Measurements from ENCODE around the gene TPBGL. TPM values are rescaled to one million over a fixed set of nuclear protein-coding genes. Genes with fewer than 3 reads are reported as not detected.

TPBGL gene
- total RNA-seq, 1 donor from 2014 or later = 0.04 TPM

DNA sequence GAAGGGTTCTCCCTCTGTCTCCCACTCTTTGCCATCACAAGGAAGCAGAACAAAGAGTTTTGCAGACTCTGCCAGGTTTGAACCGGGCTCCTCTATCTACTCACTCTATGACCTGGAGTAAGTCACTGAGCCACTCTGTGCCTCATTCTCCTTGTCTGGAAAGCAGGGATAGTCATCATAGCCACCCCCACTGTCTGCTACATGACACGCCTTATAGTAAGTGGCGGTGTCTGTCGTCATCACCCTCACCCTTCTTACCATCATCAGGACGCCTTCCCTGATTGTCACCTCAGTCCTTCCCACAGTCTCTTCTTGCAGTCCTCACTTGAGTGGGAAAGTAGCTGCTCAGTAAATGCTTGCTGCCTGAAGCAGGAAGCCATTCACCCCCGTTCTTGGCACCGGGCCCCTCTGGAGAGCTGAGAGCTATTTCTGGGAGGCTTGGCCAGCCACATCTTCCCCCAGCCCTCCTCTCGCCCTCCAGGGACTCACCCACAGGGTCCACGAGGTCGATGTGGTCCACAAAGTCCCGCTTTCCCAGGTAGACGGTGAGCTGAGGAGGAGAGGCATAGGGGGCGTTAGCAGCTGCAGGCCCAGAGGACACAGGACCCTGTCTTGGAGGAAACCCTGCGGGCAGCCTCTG is 46.4 kb downstream of the TPBGL start:
- Histone ChIP-seq H3K36me3 (ENCODE audit: control insufficient read depth, insufficient read depth, low read length) (no peaks in the 10 kb centered on the region), H3K4me3 (ENCODE audit: low read depth, low read length) (no peak overlapping the region), H3K27me3 (ENCODE audit: control insufficient read depth, insufficient read depth, low read length) (no peaks in the 10 kb centered on the region)
- DNase-seq (ENCODE audit: low read depth) = no peak
- TF ChIP-seq, protein P1, sequence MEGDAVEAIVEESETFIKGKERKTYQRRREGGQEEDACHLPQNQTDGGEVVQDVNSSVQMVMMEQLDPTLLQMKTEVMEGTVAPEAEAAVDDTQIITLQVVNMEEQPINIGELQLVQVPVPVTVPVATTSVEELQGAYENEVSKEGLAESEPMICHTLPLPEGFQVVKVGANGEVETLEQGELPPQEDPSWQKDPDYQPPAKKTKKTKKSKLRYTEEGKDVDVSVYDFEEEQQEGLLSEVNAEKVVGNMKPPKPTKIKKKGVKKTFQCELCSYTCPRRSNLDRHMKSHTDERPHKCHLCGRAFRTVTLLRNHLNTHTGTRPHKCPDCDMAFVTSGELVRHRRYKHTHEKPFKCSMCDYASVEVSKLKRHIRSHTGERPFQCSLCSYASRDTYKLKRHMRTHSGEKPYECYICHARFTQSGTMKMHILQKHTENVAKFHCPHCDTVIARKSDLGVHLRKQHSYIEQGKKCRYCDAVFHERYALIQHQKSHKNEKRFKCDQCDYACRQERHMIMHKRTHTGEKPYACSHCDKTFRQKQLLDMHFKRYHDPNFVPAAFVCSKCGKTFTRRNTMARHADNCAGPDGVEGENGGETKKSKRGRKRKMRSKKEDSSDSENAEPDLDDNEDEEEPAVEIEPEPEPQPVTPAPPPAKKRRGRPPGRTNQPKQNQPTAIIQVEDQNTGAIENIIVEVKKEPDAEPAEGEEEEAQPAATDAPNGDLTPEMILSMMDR (IDR thresholded peaks at IDR 0.05; ENCODE audit: insufficient read depth, low read length, poor library complexity, severe bottlenecking) = no peak

DNA sequence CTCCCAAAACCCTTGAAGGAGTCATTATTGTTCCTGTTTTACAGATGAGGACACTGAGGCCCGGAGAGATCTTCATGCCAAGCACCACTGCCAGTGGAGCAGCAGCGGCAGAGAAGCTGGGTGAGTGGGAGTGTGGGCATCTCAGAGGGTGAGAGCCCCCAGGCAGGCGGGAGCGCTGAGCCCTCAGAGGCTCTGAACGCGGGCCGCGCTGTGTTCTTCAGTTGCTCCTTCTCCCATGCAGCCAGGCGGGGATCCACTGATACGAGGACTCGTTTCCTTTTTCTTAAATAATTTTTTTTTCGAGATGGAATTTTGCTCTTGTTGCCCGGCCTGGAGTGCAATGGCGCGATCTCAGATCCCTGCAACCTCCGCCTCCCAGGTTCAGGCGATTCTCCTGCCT is 47.0 kb downstream of the TPBGL start:
- TF ChIP-seq, protein P1 (IDR thresholded peaks at IDR 0.05; ENCODE audit: insufficient read depth, low read length, poor library complexity, severe bottlenecking) = no peak
- DNase-seq (ENCODE audit: low read depth) = no peak
- no peaks in the 10 kb centered on the region for H3K27me3 ChIP-seq (ENCODE audit: control insufficient read depth, insufficient read depth, low read length)
- H3K36me3 ChIP-seq (ENCODE audit: control insufficient read depth, insufficient read depth, low read length) = no peaks in the 10 kb centered on the region
- H3K4me3 ChIP-seq (ENCODE audit: low read depth, low read length) = no peak overlapping the region

DNA sequence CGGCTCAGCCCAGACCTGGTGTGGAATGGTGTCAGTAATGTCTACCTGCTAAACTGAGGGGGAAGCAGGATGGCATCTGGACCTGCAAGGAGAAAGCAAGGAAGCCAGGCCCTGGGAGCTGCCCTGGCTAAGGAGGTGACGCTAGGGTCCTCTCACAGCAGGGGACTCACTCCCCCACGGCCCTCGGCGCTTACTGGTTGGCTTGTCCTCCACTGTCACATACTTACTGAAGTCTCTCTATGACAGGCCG is 48.9 kb downstream of the TPBGL start:
- no peak for DNase-seq (ENCODE audit: low read depth)
- Histone ChIP-seq H3K27me3 (ENCODE audit: control insufficient read depth, insufficient read depth, low read length) (no peaks in the 10 kb centered on the region), H3K4me3 (ENCODE audit: low read depth, low read length) (no peak overlapping the region), H3K36me3 (ENCODE audit: control insufficient read depth, insufficient read depth, low read length) (no peaks in the 10 kb centered on the region)
- TF ChIP-seq, protein P1 (IDR thresholded peaks at IDR 0.05; ENCODE audit: insufficient read depth, low read length, poor library complexity, severe bottlenecking) = no peak

DNA sequence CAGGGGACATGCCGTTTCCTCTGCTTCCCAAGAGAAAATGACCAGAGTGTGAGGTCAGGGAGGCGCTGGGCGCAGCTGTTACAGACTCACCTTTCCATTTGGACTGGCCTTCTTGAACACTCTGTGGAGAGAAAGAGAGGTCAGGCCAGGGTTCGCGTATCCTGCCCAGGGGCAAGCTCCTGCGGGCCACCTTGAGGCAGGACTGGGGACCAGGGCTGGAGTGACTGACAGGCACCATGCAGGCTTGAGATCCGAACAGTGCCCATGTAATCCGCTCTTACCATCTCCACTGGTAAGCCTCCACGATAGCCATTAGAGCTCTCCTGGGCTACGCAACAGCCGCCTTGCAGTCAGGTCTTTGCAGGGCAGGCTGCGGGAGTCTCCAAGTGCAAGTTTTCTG is 49.3 kb downstream of the TPBGL start:
- TF ChIP-seq, protein P1 (IDR thresholded peaks at IDR 0.05; ENCODE audit: insufficient read depth, low read length, poor library complexity, severe bottlenecking) = no peak
- no peak for DNase-seq (ENCODE audit: low read depth)
- no peak overlapping the region for H3K4me3 ChIP-seq (ENCODE audit: low read depth, low read length)
- no peaks in the 10 kb centered on the region for H3K27me3 ChIP-seq (ENCODE audit: control insufficient read depth, insufficient read depth, low read length)
- H3K36me3 ChIP-seq (ENCODE audit: control insufficient read depth, insufficient read depth, low read length) = no peaks in the 10 kb centered on the region

DNA sequence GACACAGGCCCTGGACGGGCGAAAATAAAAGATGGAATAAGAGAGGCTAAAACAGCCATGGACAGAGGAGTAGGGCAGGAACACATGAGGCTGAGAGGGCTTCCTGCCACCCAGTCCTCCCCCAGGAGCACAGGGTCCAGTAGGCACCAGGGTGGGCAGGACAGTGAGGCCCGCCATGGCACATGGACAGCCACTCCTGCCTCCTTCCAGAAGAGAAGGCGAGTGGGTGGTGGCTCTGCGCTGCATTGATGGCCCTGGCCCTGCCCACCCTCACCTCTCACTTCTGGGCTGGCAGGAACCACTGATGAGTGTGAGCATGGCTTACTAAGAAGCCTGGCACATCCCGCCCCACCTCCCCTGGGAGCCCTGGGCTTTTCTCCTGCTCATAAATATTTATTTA is 51.2 kb downstream of the TPBGL start:
- no peak overlapping the region for H3K4me3 ChIP-seq (ENCODE audit: low read depth, low read length)
- no peaks in the 10 kb centered on the region for H3K36me3 ChIP-seq (ENCODE audit: control insufficient read depth, insufficient read depth, low read length)
- DNase-seq (ENCODE audit: low read depth) = no peak
- no peaks in the 10 kb centered on the region for H3K27me3 ChIP-seq (ENCODE audit: control insufficient read depth, insufficient read depth, low read length)
- TF ChIP-seq, protein P1 (IDR thresholded peaks at IDR 0.05; ENCODE audit: insufficient read depth, low read length, poor library complexity, severe bottlenecking) = no peak

DNA sequence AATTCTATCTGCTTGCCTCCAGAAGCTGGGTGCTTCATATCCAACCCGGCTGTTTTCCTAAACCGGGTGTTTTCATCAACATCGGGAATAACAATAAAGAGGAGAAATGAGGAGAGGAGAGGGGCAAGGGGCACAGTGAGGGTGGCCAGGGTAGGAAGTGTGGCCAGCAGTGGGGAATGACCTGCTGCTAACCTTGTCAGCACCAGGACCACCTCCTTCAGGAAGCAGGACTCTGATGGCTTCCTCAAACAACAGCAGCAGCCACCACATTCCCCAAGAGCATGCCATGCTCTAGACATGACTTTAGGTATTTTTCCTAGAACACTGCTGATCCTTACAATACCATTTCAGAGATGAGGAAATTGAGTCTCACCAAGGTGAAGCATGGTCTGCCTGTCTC is 52.4 kb downstream of the TPBGL start:
- H3K4me3 ChIP-seq (ENCODE audit: low read depth, low read length) = no peak overlapping the region
- DNase-seq (ENCODE audit: low read depth) = no peak
- H3K36me3 ChIP-seq (ENCODE audit: control insufficient read depth, insufficient read depth, low read length) = no peaks in the 10 kb centered on the region
- H3K27me3 ChIP-seq (ENCODE audit: control insufficient read depth, insufficient read depth, low read length) = no peaks in the 10 kb centered on the region
- TF ChIP-seq, protein P1 (IDR thresholded peaks at IDR 0.05; ENCODE audit: insufficient read depth, low read length, poor library complexity, severe bottlenecking) = no peak

All from kidney epithelial cell (primary cell).